Activated naive CD4-positive, alpha-beta T cell treated with anti-CD3 and anti-CD28 coated beads, Interleukin-2, amount 50 U/mL, for 72 hours (primary cell): Measurements from ENCODE around the gene EXTL1. TPM values are rescaled to one million over a fixed set of nuclear protein-coding genes. Genes with fewer than 3 reads are reported as not detected.
"Not testable (repeated sequence)": the region's sequence is repeated elsewhere in the genome, so short reads cannot be mapped to it uniquely, and the experiment has no call there.

Source experiments
- ATAC-seq, 2 donors: fragments of 150-1000 bp; cut with Tn5 transposase; 2 replicates each; pipeline ENCODE4 v1.10.0; 2021; ENCODE audit warnings: mild to moderate bottlenecking in 2 of 2, moderate library complexity in 2 of 2
- DNase-seq, 2 donors: peaks; one replicate each; pipeline ENCODE4 v3.0.0; 2021 to 2022; ENCODE audit warnings: low spot score in 2 of 2
- H3K27ac Mint-ChIP-seq, 2 donors: one replicate each; pipeline ENCODE4 v1.8.0; 2022; ENCODE audit warnings: mild to moderate bottlenecking in 2 of 2, mixed read lengths in 2 of 2
- H3K36me3 Mint-ChIP-seq, 2 donors: one replicate each; pipeline ENCODE4 v1.8.0; 2022; ENCODE audit warnings: mixed read lengths in 2 of 2
- H3K9me3 Mint-ChIP-seq, 2 donors: one replicate each; pipeline ENCODE4 v1.8.0; 2022; ENCODE audit warnings: mixed read lengths in 2 of 2
- total RNA-seq, 2 donors: library from RNA; stranded (reverse); gene quantifications; one replicate each; pipeline ENCODE4 v1.2.3, GENCODE V29; 2022

EXTL1 gene
- not detected for total RNA-seq

DNA sequence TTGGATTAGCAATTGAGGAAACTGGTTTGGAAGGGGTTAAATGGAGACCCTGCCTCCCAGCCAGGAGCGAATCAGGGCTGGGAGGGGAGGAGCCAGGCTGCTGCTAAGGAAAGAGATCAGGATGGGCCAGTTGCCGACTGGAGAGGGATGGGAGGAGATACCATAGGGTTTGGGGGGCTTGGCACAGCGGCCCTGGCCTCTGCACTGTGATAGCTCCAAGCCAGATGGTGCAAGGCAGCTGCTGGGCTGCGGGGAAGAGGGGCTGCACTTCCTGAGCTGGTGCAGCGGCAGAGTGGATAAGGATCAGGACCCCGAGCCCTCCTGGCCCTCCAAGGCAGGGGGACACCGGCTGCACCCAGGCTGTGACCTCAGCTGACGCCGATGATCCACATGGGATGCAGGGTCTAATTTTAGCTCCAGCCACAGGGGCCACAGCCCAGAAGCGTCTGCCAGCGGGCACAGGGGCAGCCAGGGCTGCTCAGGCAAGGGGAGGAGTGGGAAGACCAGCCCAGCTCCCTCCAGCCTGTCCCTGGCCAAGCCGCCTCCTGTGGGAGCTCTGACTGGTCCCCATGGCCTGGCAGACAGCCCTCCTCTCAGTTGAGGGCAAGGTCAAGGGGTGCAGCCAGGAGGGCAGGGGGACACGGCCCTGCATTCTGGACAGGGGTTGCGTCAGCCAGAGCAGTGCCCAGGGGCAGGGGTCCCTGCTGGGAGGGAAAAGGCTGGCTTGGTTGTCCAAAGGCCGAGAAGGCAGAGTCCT lies at the start of gene EXTL1:
TSS of gene EXTL1 (plus strand) at position 129 of the 757 bp plus-strand sequence. CDS start 872 bp downstream, outside the sequence.
- Mint-ChIP-seq H3K9me3 (no peaks in the 10 kb centered on the region), H3K36me3 (no peaks in the 10 kb centered on the region), H3K27ac (peak within 1 kb of the TSS; percentile 32 to 56)
- ATAC-seq, result no peak
- no peak for DNase-seq

DNA sequence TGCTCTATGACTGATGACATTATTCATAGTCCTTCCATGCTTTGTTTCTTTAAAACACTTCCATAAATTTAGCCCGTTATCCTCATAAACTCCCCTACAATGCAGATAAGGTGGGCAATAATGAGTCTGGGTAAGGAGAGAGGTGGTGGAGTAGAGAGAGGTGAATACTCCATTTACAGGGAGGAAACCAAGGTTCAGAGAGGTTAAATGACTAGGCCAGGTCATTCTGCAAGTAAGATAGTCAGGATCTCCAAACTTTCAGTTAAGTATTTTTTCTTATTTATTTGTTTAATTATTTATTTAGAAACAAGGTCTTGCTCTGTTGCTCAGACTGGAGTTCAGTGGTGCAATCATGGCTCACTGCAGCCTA lies 49.8 kb upstream of the EXTL1 start:
- Mint-ChIP-seq H3K9me3 (no peaks in the 10 kb centered on the region), H3K36me3 (peaks cover 18 to 24% of the 10 kb centered on the region in 2 donors), H3K27ac (peak overlapping the region; percentile 85 to 87)
- DNase-seq, result no peak
- peak; percentile 54 to 55 for ATAC-seq

- DNase-seq (no peak), ATAC-seq (no peak)
- peak overlapping the region in 1 of 2 donors; percentile 3 for H3K27ac Mint-ChIP-seq
- H3K9me3 Mint-ChIP-seq, result no peaks in the 10 kb centered on the region
- peaks cover 10 to 15% of the 10 kb centered on the region in 2 donors for H3K36me3 Mint-ChIP-seq
Measured at GRCh38 chr1:25973610-25974321, 47.8 kb upstream of the EXTL1 start.

DNA sequence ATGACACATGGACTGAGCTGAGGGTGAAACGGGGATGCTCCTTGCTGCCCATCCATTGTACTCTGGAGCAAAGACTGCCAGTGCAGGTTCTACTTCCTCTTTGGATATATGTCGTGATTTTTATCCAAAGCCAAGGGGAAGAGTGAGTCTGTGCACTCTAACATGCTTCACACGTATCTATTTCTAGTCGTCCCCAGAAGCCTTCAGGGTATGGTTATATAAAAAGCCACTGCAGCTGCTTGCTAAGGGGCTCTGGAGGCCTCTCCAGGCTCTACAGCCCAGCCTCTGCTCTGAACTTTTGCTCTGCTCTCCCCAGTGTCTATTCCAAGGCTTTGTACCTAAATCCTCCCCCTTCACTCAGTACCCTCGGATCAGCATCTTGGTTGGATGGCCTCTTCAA lies 43.8 kb upstream of the EXTL1 start:
- peaks cover 17 to 19% of the 10 kb centered on the region in 2 donors for H3K36me3 Mint-ChIP-seq
- ATAC-seq (no peak), DNase-seq (no peak)
- no peaks in the 10 kb centered on the region for H3K9me3 Mint-ChIP-seq
- H3K27ac Mint-ChIP-seq, result no peak overlapping the region

DNA sequence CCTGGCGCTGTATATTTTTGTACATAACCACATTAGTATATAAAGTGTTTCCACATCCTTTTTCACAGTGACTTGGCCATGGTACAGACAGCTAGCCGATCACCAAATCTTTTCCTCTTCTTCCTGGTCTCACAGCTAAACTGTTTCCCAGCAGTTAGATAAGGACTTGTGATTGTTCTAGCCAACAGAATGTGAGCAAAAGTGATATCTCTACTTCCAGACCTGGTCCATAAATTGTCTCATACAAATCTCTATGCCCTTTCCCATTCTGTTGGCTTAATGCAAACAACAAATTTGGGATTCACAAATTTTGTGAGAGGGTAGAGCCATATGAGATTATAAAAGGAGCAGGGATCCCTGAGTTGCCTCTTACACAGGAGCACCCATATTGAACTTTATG lies 43.2 kb upstream of the EXTL1 start:
- no peak for DNase-seq
- Mint-ChIP-seq H3K9me3 (no peaks in the 10 kb centered on the region), H3K27ac (no peak overlapping the region), H3K36me3 (peaks cover 19 to 20% of the 10 kb centered on the region in 2 donors)
- ATAC-seq, result no peak

DNA sequence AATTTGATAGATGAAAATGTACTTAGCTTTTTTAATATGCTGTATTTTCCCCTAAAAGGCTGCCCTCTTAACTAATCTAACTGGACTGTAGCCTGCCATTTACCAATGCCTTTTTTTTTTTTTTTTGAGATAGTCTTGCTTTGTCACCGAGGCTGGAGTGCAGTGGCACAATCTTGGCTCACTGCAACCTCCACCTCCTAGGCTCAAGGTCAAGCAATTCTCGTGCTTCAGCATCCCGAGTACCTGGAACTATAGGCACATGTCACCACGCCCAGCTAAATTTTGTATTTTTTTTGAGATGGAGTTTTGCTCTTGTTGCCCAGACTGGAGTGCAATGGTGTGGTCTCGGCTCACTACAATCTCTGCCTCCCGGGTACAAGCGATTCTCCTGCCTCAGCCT lies 42.4 kb upstream of the EXTL1 start:
- DNase-seq (no peak), ATAC-seq (no peak)
- peak overlapping the region in 1 of 2 donors; percentile 6 for H3K27ac Mint-ChIP-seq
- no peaks in the 10 kb centered on the region for H3K9me3 Mint-ChIP-seq
- peaks cover 11 to 20% of the 10 kb centered on the region in 2 donors for H3K36me3 Mint-ChIP-seq

DNA sequence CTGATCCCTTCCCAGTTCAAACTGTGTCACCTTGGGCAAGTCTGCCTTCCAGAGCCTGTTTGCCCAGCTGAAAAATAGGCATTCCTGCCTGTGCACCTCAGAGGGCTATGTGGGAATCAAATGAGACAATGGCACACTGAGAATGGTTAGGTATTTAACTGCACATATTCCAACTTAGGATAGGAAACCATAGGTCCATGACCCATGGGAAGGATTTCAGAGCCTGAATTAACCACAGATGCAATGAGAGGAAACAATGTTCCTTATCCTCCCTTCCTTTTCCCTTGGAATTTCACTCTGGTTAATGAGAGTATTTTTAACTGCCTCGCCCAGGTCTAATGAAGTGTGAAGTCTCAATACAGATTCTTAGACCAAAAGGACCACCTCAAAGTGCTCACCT lies 36.4 kb upstream of the EXTL1 start:
- ATAC-seq, result no peak
- peaks cover 9 to 29% of the 10 kb centered on the region in 2 donors for H3K36me3 Mint-ChIP-seq
- H3K27ac Mint-ChIP-seq, result no peak overlapping the region
- DNase-seq, result no peak
- H3K9me3 Mint-ChIP-seq, result no peaks in the 10 kb centered on the region

GRCh38 chr1:25985670-25986069 lies 35.9 kb upstream of the EXTL1 start:
- Mint-ChIP-seq H3K36me3 (peaks cover 9 to 29% of the 10 kb centered on the region in 2 donors), H3K27ac (no peak overlapping the region), H3K9me3 (no peaks in the 10 kb centered on the region)
- DNase-seq (no peak), ATAC-seq (no peak)

GRCh38 chr1:25986773-25987172 lies 34.8 kb upstream of the EXTL1 start:
- H3K9me3 Mint-ChIP-seq, DNase-seq, H3K27ac Mint-ChIP-seq, ATAC-seq: not testable (repeated sequence)
- peaks cover 9 to 29% of the 10 kb centered on the region in 2 donors for H3K36me3 Mint-ChIP-seq

DNA sequence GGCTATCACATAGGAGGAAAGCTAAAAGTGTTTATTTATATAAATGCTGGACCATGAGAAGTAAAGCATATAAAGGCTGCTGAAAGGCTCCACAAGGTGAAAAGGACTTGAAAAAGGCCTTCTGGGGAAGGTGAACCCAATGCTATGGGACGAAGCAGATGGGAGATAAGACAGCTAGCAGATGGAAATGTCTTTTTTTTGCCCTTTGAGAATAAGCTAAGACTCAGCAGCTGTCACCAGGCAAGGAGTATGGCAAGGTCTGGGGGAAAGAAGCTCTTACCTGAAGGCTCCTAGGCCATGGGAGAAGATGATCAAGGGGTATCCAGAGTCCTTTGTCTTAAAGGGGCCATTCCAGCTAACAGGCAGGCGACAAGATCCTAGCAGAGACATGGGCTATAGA lies 33.6 kb upstream of the EXTL1 start:
- DNase-seq, result no peak
- H3K9me3 Mint-ChIP-seq, result no peaks in the 10 kb centered on the region
- no peak for ATAC-seq
- peaks cover under 1 to 18% of the 10 kb centered on the region in 2 donors for H3K36me3 Mint-ChIP-seq
- no peak overlapping the region for H3K27ac Mint-ChIP-seq

DNA sequence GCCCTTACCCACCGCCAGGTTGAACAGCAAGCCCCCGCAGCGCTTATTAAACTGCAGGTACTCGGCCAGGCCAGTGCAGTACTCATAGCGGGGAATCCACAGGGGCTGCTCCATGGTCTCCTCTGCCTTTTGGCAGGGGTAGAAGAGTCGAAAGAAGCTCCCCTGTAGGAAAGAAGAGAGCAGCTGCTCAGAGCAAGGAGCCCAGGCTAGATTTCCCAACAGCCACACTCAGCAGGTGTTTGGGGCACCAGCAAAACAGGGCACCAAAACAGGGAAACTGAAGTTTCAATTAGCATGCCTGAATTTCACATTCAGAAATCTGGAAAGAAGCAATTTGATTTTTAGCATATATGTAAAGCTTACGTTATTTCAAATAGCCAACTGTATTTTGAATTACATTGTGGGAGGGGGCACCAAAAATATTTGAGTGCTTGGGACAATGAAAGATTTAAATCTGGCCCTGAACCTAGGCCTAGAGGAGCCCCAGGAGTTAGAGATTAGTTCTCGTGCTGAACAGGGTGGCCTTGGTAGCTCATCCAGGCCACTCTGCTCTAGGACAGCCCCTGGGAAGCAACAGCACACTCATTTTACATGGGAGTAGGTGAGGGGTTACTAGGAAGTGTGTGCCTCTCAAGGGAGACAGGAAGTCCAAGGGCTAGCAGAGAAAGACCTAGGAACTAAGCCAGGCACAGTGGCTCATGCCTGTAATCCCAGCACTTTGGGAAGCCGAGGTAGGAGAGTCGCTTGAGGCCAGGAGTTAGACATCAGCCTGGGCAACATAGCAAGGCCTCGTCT lies 31.9 kb upstream of the EXTL1 start:
- peak overlapping the region; percentile 82 to 92 for H3K27ac Mint-ChIP-seq
- peaks cover 0 to 18% of the 10 kb centered on the region in 2 donors for H3K36me3 Mint-ChIP-seq
- DNase-seq (no peak), ATAC-seq (peak; percentile 14 to 47)
- H3K9me3 Mint-ChIP-seq, result no peaks in the 10 kb centered on the region

DNA sequence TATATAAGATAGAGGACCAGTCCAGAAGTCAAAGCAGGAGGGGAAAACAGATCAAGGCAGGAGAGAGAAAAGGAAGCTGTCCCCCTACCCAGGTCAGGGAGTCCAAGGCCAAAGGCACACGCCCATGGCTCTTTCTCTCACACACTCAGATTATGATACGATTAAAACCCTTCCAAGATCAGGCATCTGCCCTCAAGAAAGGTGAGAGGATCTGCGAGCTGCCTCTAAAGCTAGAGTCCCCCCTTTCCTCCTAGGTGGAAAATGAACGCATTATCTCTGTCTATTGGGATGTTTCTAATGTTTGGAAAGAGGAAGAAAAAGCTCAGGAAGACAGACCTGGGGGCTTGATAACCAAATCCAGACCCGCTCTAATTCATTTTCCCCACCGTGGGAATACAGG lies 31.3 kb upstream of the EXTL1 start:
- DNase-seq (no peak), ATAC-seq (peak; percentile 6 to 30)
- Mint-ChIP-seq H3K9me3 (no peaks in the 10 kb centered on the region), H3K36me3 (peaks cover 0 to 16% of the 10 kb centered on the region in 2 donors), H3K27ac (peak overlapping the region; percentile 82 to 92)

GRCh38 chr1:25990702-25991395 lies 30.7 kb upstream of the EXTL1 start:
- Mint-ChIP-seq H3K27ac (peak overlapping the region; percentile 82 to 92), H3K9me3 (no peaks in the 10 kb centered on the region), H3K36me3 (peaks cover 0 to 10% of the 10 kb centered on the region in 2 donors)
- peak; percentile 30 to 59 for DNase-seq
- ATAC-seq, result peak; percentile 80 to 82

- H3K9me3 Mint-ChIP-seq, result no peaks in the 10 kb centered on the region
- no peak for ATAC-seq
- no peak for DNase-seq
- H3K36me3 Mint-ChIP-seq, result peaks cover 4% of the 10 kb centered on the region in 2 donors
- peak overlapping the region in 1 of 2 donors; percentile 73 for H3K27ac Mint-ChIP-seq
Measured at GRCh38 chr1:25991937-25992688, 29.5 kb upstream of the EXTL1 start.

- no peaks in the 10 kb centered on the region for H3K9me3 Mint-ChIP-seq
- DNase-seq, result no peak
- no peak overlapping the region for H3K27ac Mint-ChIP-seq
- H3K36me3 Mint-ChIP-seq, result peaks cover 0 to 9% of the 10 kb centered on the region in 2 donors
- ATAC-seq, result no peak
Measured at GRCh38 chr1:25992689-25993171, 28.8 kb upstream of the EXTL1 start.
